K562 (cell line): ENCODE data around the gene SPSB1. TPM values are rescaled to one million over a fixed set of nuclear protein-coding genes. Genes with fewer than 3 reads are reported as not detected.

Source experiments
- ATAC-seq: fragments of 200-7000 bp; cut with Tn5 transposase; 3 replicates; pipeline ENCODE4 v1.9.1; 2020; ENCODE audit warnings: moderate library complexity
- BruUV-seq: library from RNA; stranded (reverse); fragments of 400-500 nt; replicated peaks from 2 replicates; lab custom pipeline; 2021; lab: Mats Ljungman, UMichigan
- CTCF ChIA-PET: fragments of 300-600 bp; formaldehyde crosslinking; extraction: SDS; loops from one replicate; lab custom pipeline; 2021; ENCODE audit warnings: low intra/inter-chr PET ratio; lab: Yijun Ruan, JAX
- POLR2A ChIA-PET: fragments of 300-600, 350-650 bp; sonication (Branson Sonifier 250); formaldehyde crosslinking; extraction: SDS; loops from one replicate; lab custom pipeline; 2021; ENCODE audit warnings: antibody characterized with exemption, inconsistent platforms; lab: Yijun Ruan, JAX
- DNase-seq, 4 experiments: peaks; one replicate each; pipeline versions ENCODE4 v3.0.0 to v3.0.0-alpha.2; 2011 to 2018; ENCODE audit warnings: low spot score in 3 of 4, mixed read lengths in 3 of 4; ENCODE audit errors: extremely low read depth in 1 of 4
- FAIRE-seq: peaks from 2 replicates; lab custom pipeline; 2011; peaks lifted over from hg19 to GRCh38; lab: Jason Lieb, UNC
- H2AFZ ChIP-seq: 2 replicates; pipeline ENCODE4 v1.6.0; 2011; ENCODE audit warnings: low read depth, low read length, control low read depth, inconsistent platforms
- H3K27ac ChIP-seq: fragments of 200-600 bp; 3 replicates; pipeline ENCODE4 v1.8.0; 2011; ENCODE audit warnings: low read depth, mild to moderate bottlenecking, control low read depth, inconsistent platforms, low read length, moderate library complexity, mixed read lengths; ENCODE audit errors: extremely low read depth
- H3K27me3 ChIP-seq, 2 experiments: fragments of 300-600 bp in 1 of 2; 2 replicates in 1 of 2; 3 replicates in 1 of 2; pipeline versions ENCODE4 v1.6.0 to v1.8.0; 2011; ENCODE audit warnings: inconsistent platforms in 2 of 2, low read length in 2 of 2, mild to moderate bottlenecking in 1 of 2, mixed read lengths in 1 of 2, moderate library complexity in 1 of 2; ENCODE audit not compliant: control insufficient read depth in 2 of 2, insufficient read depth in 2 of 2
- H3K36me3 ChIP-seq: fragments of 300-600 bp; 3 replicates; pipeline ENCODE4 v1.8.0; 2011; ENCODE audit warnings: mild to moderate bottlenecking, low read length, inconsistent platforms; ENCODE audit not compliant: control insufficient read depth, insufficient read depth
- H3K4me1 ChIP-seq, 2 experiments: fragments of 200-600 bp in 1 of 2; replicated peaks in 1 of 2; 2 replicates in 1 of 2; 3 replicates in 1 of 2; pipeline versions ENCODE4 v1.5.1 to v1.8.0; 2011; ENCODE audit warnings: inconsistent platforms in 2 of 2, low read length in 2 of 2, mild to moderate bottlenecking in 1 of 2, mixed read lengths in 1 of 2, moderate library complexity in 1 of 2; ENCODE audit not compliant: control insufficient read depth in 2 of 2, insufficient read depth in 2 of 2
- H3K4me2 ChIP-seq: 2 replicates; pipeline ENCODE4 v1.6.1; 2011; ENCODE audit warnings: low read length, control low read depth, inconsistent platforms, mixed read lengths; ENCODE audit not compliant: insufficient read depth
- H3K4me3 ChIP-seq: fragments of 200-600 bp; sonication (generic), shearing (Covaris generic); 2 replicates; pipeline ENCODE4 v1.5.1; 2016; ENCODE audit warnings: control low read depth, inconsistent platforms
- H3K79me2 ChIP-seq: fragments of 200-600 bp; 3 replicates; pipeline ENCODE4 v1.8.0; 2011; ENCODE audit warnings: low read length, inconsistent platforms; ENCODE audit not compliant: control insufficient read depth, insufficient read depth
- H3K9ac ChIP-seq, 2 experiments: 2 replicates each; pipeline versions ENCODE4 v1.6.0 to v1.6.1; 2011; ENCODE audit warnings: low read depth in 2 of 2, low read length in 2 of 2, control low read depth in 1 of 2, inconsistent platforms in 1 of 2, mild to moderate bottlenecking in 1 of 2, mixed read lengths in 1 of 2; ENCODE audit not compliant: insufficient read depth in 1 of 2
- H3K9me1 ChIP-seq: one replicate; pipeline ENCODE4 v1.6.0; 2011; ENCODE audit warnings: inconsistent platforms, mild to moderate bottlenecking, low read length, moderate library complexity; ENCODE audit not compliant: control insufficient read depth, insufficient read depth
- H3K9me3 ChIP-seq: replicated peaks from 2 replicates; pipeline ENCODE4 v1.5.1; 2011; ENCODE audit warnings: low read depth, low read length, inconsistent platforms; ENCODE audit not compliant: control insufficient read depth, insufficient read depth
- H4K20me1 ChIP-seq: replicated peaks from 2 replicates; pipeline ENCODE4 v1.6.1; 2011; ENCODE audit warnings: low read length, inconsistent platforms, mixed read lengths; ENCODE audit not compliant: control insufficient read depth, insufficient read depth
- CXXC5 ChIP-seq: fragments of 250-450 bp; sonication (Bioruptor Pico); IDR thresholded peaks from 2 replicates; pipeline ENCODE4 v1.8.0; 2022; ENCODE audit warnings: inconsistent platforms, mild to moderate bottlenecking, moderate library complexity
- HDAC6 ChIP-seq: IDR thresholded peaks from 2 replicates; pipeline ENCODE4 v1.6.1; 2012; ENCODE audit warnings: low read depth, mild to moderate bottlenecking, control low read depth, inconsistent platforms, low read length, moderate library complexity
- HNRNPK ChIP-seq: fragments of 200-400 bp; formaldehyde crosslinking; IDR thresholded peaks from one replicate; pipeline ENCODE4 v1.6.1; 2018; ENCODE audit warnings: mild to moderate bottlenecking, low read depth, low read length; ENCODE audit not compliant: poor library complexity, severe bottlenecking
- KAT7 ChIP-seq: sonication (generic); formaldehyde crosslinking; IDR thresholded peaks from 2 replicates; pipeline ENCODE4 v1.8.0; 2022; ENCODE audit warnings: missing genetic modification reagents, mild to moderate bottlenecking, borderline replicate concordance
- KDM1A ChIP-seq, 2 experiments: fragments of 450-650 bp; IDR thresholded peaks; 2 replicates each; pipeline ENCODE4 v1.6.1; 2016; ENCODE audit warnings: mild to moderate bottlenecking in 2 of 2
- MCM2 ChIP-seq: fragments of 450-650 bp; IDR thresholded peaks from 2 replicates; pipeline ENCODE4 v1.6.1; 2017; ENCODE audit warnings: low read depth, mild to moderate bottlenecking
- MTF1 ChIP-seq: fragments of 250-450 bp; sonication (Bioruptor Pico); IDR thresholded peaks from 2 replicates; pipeline ENCODE4 v1.9.0; 2021; ENCODE audit warnings: moderate library complexity, mild to moderate bottlenecking, inconsistent platforms, borderline replicate concordance
- NCOR1 ChIP-seq: fragments of 450-650 bp; IDR thresholded peaks from 2 replicates; pipeline ENCODE4 v1.6.1; 2016; ENCODE audit warnings: mild to moderate bottlenecking, moderate library complexity
- NKRF ChIP-seq: fragments of 450-650 bp; IDR thresholded peaks from 2 replicates; pipeline ENCODE4 v1.6.1; 2016; ENCODE audit warnings: borderline replicate concordance
- RAD51 ChIP-seq: fragments of 450-650 bp; IDR thresholded peaks from 2 replicates; pipeline ENCODE4 v1.7.1; 2016; ENCODE audit warnings: low read depth, mild to moderate bottlenecking, borderline replicate concordance
- RFX7 ChIP-seq: fragments of 250-450 bp; sonication (Bioruptor Pico); IDR thresholded peaks from 2 replicates; pipeline ENCODE4 v1.5.1; 2021; ENCODE audit warnings: mild to moderate bottlenecking
- SRSF9 ChIP-seq: fragments of 200-400 bp; formaldehyde crosslinking; IDR thresholded peaks from 2 replicates; pipeline ENCODE4 v1.6.1; 2017; ENCODE audit warnings: low read depth, low read length, borderline replicate concordance
- STAG1 ChIP-seq: sonication (generic); formaldehyde crosslinking; IDR thresholded peaks from 2 replicates; pipeline ENCODE4 v1.5.0; 2020; ENCODE audit warnings: missing genetic modification reagents, borderline replicate concordance
- STAT5A ChIP-seq: IDR thresholded peaks from 2 replicates; pipeline ENCODE4 v1.6.1; 2012; ENCODE audit warnings: low read length, inconsistent platforms, borderline replicate concordance
- TEAD2 ChIP-seq: fragments of 450-650 bp; IDR thresholded peaks from 2 replicates; pipeline ENCODE4 v1.6.1; 2016; ENCODE audit warnings: missing genetic modification characterization, control low read depth, missing compliant biosample characterization
- WGBS: fragments of 100-300 bp; shearing (Covaris generic); methylation state at CpG from one replicate; pipeline ENCODE4 v1.1.6; 2016; ENCODE audit warnings: low coverage, mixed read lengths; ENCODE audit not compliant: insufficient coverage; ENCODE audit errors: missing lambda C conversion rate; 5-methylcytosine and 5-hydroxymethylcytosine counted together
- in situ Hi-C: fragments of 300-500 bp; cut with MboI; formaldehyde crosslinking; loops from 4 replicates; pipeline ENCODE4 v1.15.0; 2018; ENCODE audit warnings: inconsistent platforms, mixed read lengths
- intact Hi-C: fragments of 100-400 bp; cut with micrococcal nuclease; formaldehyde crosslinking; loops from 2 replicates; pipeline ENCODE4 v1.14.2; 2022
- polyA plus RNA-seq, 8 experiments: library from polyadenylated mRNA; depleted of rRNA in 4 of 8; stranded (reverse) in 5 of 8; unstranded in 3 of 8; fragments of >200 nt; fragmentation: Nextera tagmentation in 2 of 8; fragmentation: Illumina TruSeq in 1 of 8; extraction: Ambion mirVana in 2 of 8; extraction: Trizol in 1 of 8; gene quantifications; 2 replicates each; pipeline versions ENCODE4 v1.2.1 to v1.2.3, GENCODE V29; 2011 to 2014; ENCODE audit warnings: inconsistent platforms in 1 of 8, missing spikeins in 1 of 8
- total RNA-seq, 7 experiments: library from RNA; depleted of rRNA in 6 of 7; stranded (reverse); fragments of >200 nt in 6 of 7; fragmentation: Illumina TruSeq in 2 of 7; extraction: Trizol in 2 of 7; gene quantifications; 2 replicates each; pipeline versions ENCODE4 v1.2.1 to v1.2.3, GENCODE V29; 2011 to 2021; ENCODE audit warnings: low replicate concordance in 1 of 7
- TF ChIP-seq, protein P1 (sequence below): fragments of 450-650 bp; formaldehyde crosslinking; IDR thresholded peaks from 2 replicates; pipeline ENCODE4 v1.4.0; 2020; ENCODE audit warnings: mild to moderate bottlenecking, moderate library complexity

SPSB1 gene
- total and polyA plus RNA-seq, 9 of the 15 experiments (the other 6 are each of a cell fraction or from before 2014, with no cell fraction given), result 0.06 to 0.35 (median 0.14) TPM; not detected in 6

DNA sequence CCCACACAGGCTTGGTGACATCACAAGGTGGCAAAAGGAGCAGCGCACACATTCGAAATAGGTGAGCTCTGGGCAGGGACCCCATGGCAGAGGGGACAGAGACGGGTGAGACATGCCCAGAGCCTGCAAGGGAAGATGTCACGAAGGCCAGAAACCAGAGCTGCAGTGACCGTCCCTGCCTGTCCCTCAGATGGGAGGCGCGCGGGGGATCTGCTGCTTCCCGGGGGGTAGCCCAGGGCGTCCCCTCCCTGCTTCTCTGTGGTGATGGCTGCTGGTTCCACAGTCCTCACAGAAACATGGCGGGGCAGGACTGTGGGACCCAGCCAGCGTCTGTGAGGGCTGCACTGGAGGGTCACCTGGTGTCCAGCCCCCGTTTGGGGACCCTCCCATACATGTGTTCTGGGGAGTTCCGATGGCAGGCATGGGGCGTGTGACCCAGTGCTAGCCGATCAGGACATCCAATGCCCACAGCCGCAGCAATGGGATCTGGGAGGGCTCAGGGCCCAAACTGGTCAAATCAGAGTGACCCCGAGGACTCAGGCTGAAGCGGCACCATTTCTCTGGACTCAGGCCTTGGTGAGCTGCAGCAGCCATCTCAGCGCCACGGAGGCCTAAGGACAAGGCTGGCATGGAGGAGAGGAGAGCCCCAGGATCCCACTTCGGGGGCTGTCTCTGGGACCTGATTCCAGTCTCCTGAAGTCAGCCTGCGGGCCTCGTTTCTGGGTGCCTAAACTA is 20.7 kb upstream of the SPSB1 start:
- H4K20me1 ChIP-seq, result peaks cover 41% of the 10 kb centered on the region
- no peak overlapping the region for H3K4me3 ChIP-seq
- FAIRE-seq, result no peak
- H3K9me1 ChIP-seq, result no peaks in the 10 kb centered on the region
- H3K27ac ChIP-seq, result no peak overlapping the region
- no peak for DNase-seq
- POLR2A ChIA-PET, result interaction anchor here (0.6 kb wide), 1 partner anchor 279 kb away, joined by 4 read pairs; no protein-coding TSS in a partner anchor
- H2AFZ ChIP-seq, result no peak overlapping the region
- BruUV-seq, result no TSS peak
- WGBS, result 7% methylated on average over 24 of the region's 24 CpGs
- no peaks in the 10 kb centered on the region for H3K9me3 ChIP-seq
- ATAC-seq, result no peak
- peaks cover 4 to 12% of the 10 kb centered on the region in 2 experiments; a peak in 3 of 5 replicates for H3K4me1 ChIP-seq
- no peaks in the 10 kb centered on the region for H3K36me3 ChIP-seq
- peaks cover 59 to 74% of the 10 kb centered on the region in 2 experiments for H3K27me3 ChIP-seq
- CTCF ChIA-PET, result no interaction called here
- H3K79me2 ChIP-seq, result no peaks in the 10 kb centered on the region
- intact Hi-C loops, result no loop called here
- peak overlapping the region in 1 of 2 experiments; percentile 13; a peak in 1 of 4 replicates for H3K9ac ChIP-seq
- in situ Hi-C loops, result no loop called here
- no peak overlapping the region for H3K4me2 ChIP-seq
- TF ChIP-seq HNRNPK, result no peak
- TF ChIP-seq SRSF9, result no peak
- TF ChIP-seq KDM1A (IDR thresholded peaks at IDR 0.05), result no peak
- TF ChIP-seq KAT7 (CRISPR knock-in tag), result no peak
- no peak for TF ChIP-seq NCOR1
- no peak for TF ChIP-seq RAD51
- no peak for TF ChIP-seq MTF1 (CRISPR knock-in tag)
- TF ChIP-seq, protein P1, sequence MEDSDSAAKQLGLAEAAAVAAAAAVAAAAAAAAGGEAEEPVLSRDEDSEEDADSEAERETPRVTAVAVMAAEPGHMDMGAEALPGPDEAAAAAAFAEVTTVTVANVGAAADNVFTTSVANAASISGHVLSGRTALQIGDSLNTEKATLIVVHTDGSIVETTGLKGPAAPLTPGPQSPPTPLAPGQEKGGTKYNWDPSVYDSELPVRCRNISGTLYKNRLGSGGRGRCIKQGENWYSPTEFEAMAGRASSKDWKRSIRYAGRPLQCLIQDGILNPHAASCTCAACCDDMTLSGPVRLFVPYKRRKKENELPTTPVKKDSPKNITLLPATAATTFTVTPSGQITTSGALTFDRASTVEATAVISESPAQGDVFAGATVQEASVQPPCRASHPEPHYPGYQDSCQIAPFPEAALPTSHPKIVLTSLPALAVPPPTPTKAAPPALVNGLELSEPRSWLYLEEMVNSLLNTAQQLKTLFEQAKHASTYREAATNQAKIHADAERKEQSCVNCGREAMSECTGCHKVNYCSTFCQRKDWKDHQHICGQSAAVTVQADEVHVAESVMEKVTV (CRISPR knock-in tag), result no peak
- TF ChIP-seq RFX7, result no peak
- TF ChIP-seq STAT5A, result no peak
- TF ChIP-seq TEAD2 (tag), result no peak
- no peak for TF ChIP-seq MCM2
- TF ChIP-seq STAG1 (CRISPR knock-in tag), result no peak
- no peak for TF ChIP-seq NKRF
- TF ChIP-seq HDAC6, result no peak
- no peak for TF ChIP-seq CXXC5
- TF ChIP-seq, all 486 proteins: peak for 0
